Anterior cingulate cortex (tissue), 58 donors: ENCODE measurements around the gene BGN.

Experiments
- DNase-seq, 58 donors: peaks; one replicate each; lab custom pipeline; 2025; lab: John Stamatoyannopoulos, UW

Gene BGN

DNA sequence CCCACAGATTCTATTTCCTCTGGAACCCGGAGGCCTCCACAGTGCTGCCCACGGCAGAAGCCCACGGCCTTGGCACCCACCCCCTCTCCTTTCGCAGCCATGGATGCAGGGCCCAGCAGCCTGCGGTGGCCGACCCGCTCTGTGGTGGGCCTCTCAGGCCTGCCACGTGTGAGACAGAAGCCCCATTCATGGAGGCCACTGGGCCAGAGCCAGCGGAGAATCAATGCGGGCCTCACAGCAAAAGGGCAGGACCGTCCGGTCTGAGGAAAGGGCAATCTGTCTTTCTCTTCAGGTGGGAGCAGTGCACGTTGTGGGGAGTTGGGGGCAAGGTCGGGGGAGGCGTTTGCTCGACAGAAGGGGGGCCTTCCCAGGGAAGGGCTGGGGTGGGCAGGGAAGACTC is 16.0 kb upstream of the BGN start:
- DNase-seq: peak in 16 of 58 donors; percentile 3 to 37 (median 12)

DNA sequence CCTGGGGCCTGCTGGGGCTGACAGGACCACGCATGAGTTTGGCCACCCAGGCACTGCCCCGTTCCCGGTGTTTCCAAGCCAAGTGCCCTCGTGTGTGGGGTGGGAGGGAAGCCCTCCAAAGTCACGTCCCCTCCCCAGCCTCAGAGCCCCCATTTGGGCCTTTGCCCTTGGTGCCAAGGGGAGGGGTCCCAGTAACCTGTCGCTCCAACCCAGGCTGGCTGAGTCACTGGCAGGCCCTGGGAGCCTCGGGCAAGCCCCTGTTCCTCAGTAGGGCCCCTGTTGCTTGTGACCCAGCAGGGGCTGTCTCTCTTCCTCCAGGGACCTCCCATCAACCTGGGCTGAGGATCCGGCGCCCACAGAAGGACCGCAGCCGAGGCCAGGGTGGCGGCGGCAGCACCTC is 13.7 kb upstream of the BGN start:
- DNase-seq: no peak

DNA sequence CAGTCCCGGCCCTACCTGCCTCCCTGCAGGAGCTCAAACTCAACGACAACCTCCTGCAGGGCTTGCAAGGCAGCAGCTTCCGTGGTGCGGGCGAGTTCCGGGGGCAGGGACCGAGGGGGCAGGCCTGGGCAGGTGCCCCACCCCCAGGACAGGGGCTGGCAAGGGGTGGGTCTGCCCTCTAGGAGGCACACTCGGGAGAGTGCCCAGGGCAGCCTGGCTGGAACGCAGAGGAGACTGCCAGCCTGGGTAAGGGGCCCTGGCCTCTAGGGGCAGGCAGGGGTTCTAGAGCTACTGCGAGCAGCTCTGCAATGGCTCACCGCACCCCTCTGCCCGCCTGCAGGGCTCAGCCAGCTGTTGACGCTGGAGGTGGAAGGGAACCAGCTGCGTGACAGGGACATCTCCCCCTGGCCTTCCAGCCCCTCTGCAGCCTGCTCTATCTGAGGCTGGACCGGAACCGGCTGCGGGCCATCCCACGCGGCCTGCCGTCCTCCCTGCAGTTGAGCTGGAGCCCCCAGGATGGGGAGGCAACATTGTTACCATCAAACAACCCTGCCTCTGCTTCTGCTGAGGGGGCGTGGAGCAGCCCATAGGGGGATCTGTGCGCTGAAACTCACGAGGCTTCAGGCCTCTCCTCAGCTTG is 12.3 kb upstream of the BGN start:
- no peak for DNase-seq

GRCh38 chrX:153485396-153486080 is 9.2 kb upstream of the BGN start:
- no peak for DNase-seq

- no peak for DNase-seq
Measured at GRCh38 chrX:153486171-153486570, 8.6 kb upstream of the BGN start.

GRCh38 chrX:153487590-153488071 is 7.1 kb upstream of the BGN start:
- DNase-seq: no peak

DNA sequence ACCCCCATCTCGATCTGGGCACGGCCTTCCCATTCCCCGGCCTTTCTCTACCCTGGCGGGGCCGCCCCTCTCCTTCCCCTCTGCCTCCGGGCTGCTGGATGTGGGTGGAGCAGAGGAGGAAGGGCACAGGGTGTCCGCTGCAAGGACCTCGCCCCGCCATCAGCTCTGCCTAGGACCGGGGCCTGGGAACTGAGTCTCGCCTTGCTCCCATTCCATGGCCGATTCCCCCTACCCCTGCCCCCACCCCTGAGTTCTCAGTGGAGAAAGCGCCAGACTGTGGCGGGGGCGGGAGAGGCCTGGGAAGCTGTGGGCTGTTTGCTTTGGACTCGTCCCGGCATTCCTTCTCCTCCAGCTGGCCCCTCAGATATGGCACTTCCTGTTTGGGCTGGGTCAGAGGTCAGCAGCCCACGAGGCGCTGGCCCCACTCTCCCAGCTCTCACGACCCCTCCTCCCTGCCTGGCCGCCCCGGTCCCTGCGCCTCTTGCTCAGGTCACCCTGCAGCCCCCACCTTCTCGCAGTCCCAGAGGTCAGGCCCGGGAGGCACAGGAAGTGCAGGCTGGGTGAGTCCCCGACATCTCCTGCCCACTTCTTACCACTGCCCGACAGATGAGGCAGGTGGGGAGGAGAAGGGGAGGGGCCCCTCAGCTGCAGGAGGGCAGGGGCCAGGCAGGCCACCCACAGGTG is 6.4 kb upstream of the BGN start:
- no peak for DNase-seq

- no peak for DNase-seq
Measured at GRCh38 chrX:153490217-153490930, 4.4 kb upstream of the BGN start.

GRCh38 chrX:153491351-153491914 is 3.3 kb upstream of the BGN start:
- no peak for DNase-seq

DNA sequence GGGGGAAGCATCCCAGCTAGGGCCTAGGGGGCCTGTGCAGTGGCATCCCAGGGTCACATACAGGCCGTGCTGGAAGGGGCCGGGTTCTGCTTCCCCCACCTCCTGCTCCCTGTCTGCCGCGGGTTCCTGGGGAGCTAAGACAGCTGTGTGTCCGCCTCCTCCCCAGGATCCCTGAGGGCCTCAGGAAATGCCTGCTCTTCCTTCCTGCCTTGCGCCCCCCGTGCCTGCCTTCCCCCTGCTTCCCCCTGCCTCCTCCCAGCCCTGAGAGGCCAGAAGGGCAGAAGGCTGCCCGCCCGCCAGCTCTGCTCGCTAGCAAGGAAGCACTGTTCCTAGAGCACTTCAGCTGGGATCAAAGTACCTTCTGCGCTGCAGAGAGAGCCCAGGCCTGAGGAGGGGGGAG is 2.9 kb upstream of the BGN start:
- no peak for DNase-seq

DNA sequence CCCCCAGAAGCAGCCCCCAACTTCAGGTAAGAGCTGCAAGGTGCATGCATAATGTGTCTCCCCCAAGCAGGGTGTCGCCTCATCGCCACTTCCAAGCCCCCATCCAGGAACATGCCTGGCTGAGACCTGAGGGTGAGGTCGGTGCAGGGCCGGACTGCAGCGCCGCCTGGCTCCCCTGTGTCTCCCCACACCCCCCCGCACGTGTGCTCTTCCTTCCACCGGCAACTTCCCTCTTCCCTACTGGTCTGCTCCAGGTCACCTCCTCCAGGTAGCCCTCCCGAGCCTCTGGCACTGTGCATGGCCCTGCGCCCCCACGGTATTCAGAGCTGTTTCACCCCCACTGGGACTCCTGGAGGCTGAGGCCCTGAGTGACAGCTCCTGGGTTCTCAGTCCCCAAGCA is 2.2 kb upstream of the BGN start:
- no peak for DNase-seq

DNA sequence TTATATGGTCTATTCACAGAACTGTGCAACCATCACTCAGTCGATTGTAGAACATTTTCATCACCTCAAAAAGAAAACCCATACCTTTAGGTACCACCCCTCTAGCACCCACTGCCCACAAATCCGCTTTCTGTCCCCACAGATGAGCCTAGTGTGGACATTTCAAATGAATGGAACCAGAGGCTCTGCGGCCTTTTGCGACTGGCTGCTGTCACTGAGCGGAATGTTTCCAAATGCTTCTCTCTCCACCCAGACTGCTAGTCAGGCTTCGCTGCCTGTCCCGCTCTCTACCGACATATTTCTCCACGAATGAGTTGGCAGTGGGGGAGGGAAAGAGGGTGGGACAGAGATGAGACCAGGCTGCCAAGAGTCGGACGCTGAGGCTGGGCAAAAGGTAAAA is 1.7 kb upstream of the BGN start:
- no peak for DNase-seq

DNA sequence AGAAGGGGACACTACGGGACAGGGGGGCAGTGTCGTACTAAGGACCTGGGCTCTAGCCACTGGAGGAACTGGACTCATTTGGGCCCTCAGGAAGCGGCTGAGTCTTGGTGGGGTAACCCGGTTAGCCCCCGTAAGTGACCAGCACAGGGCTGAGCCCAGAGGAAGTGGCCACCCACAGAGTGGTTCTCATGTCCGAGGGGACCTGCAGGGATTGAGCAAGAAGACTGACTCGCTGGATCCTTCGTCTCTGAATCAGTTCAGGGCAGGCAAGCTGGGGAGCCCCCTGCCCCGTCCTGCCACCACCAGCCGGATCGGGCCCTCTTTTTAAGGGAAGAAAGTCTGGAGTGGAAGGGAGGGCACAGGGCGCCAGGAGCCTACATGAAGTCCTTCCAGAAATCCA is 719 bp upstream of the BGN start:
- DNase-seq: no peak

- DNase-seq: peak in 27 of 58 donors; percentile 4 to 65 (median 26)
Measured at GRCh38 chrX:153495362-153495751, 577 bp downstream of the BGN start.

DNA sequence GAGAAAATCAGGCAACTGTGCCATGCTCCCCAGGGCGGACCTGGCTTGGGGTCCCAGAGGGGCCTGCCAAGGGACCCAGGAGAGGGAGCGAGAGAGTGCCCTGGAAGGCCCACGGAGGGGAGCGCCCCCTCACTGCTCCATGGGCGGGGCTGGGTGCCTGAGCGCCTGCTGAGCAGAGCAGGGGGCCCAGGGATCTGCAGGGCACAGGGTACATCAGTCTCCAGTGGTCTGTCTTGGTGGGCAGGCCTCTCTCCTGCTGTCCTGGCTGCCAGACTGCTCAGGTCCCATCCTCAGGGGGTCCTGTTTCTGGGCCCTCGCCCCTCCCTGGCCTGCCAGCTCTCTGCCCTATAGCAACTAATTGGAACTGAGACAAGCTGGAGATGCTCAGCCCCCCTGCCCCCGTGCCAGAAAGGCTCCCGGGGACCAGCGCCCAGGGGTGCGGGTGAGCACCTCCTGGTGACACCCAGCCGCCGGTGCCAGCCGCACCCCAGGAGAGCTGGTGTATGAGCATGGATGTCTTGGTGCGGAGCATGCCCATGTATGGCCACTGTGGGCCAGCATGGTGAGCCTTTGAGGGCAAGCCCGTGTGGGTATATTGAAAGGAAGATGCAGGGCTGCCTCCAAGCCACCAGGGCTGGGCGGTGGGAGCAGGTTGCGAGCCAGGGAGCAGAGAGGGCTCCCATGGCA is 1.3 kb downstream of the BGN start:
- DNase-seq: no peak

GRCh38 chrX:153496590-153496959 is 1.8 kb downstream of the BGN start:
- DNase-seq: no peak

DNA sequence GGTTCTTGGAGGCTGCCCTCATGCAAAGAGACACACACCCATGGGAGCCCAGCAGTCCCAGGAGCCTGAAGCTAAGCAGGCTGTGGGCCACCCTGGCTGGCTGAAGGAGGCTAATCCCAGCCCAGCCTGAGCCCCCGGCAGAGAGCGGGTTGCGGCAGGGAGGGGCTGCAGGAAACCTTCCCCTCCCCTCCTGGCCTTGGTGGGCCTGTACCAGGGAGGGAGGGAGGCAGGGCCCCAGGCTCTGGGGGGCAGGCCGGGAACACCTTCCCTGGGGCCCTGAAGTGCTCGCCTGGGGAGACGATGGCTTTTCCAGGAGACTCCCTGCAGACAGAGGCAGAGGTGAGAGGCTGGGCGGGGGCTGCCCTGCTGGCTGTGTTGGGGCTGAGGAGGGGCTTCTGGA is 3.7 kb downstream of the BGN start:
- DNase-seq: no peak

- DNase-seq: no peak
Measured at GRCh38 chrX:153499341-153499740, 4.6 kb downstream of the BGN start.

DNA sequence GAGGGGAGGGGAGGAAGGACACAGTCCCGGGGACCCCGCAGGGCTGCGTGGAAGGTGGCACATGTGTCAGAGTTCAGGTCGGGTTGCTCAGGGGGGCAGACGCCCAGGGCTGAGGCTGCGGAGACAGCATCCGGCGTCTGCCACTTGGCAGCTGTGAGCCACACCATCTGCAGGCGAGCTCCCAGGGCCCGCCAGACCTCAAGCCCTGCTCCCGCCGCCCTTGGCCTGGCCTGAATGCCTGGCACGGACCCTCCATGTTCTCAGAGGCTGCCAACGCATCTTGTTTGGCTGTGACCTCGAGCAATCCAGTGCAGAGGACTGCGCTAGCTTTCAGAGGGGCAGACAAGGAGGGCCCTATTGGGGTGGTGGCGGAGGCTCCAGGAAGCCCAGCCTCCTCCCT is 5.1 kb downstream of the BGN start:
- DNase-seq: peak in 52 of 58 donors; percentile 16 to 84 (median 58)

GRCh38 chrX:153500676-153501280 is 6.0 kb downstream of the BGN start:
- DNase-seq: no peak
